SU-DHL-6 (cell line): ENCODE measurements around the gene PPP2R1A.

ENCODE experiments used
- H2AFZ ChIP-seq: fragments of 200-600 bp; sonication (generic); 2 replicates; pipeline ENCODE4 v1.6.1; 2014; ENCODE audit warnings: low read depth, mild to moderate bottlenecking, moderate library complexity, mixed read lengths, antibody characterized with exemption, low read length; ENCODE audit not compliant: severe bottlenecking
- H3F3A ChIP-seq: fragments of 200-600 bp; shearing (Covaris generic); 2 replicates; pipeline ENCODE4 v1.6.0; 2016; ENCODE audit warnings: antibody characterized with exemption, mild to moderate bottlenecking; ENCODE audit not compliant: insufficient read depth
- H3K27ac ChIP-seq: fragments of 200-600 bp; sonication (generic); 2 replicates; pipeline ENCODE4 v1.5.1; 2016; ENCODE audit warnings: low read depth, mild to moderate bottlenecking, low read length, moderate library complexity, mixed read lengths
- H3K27me3 ChIP-seq: fragments of 200-600 bp; sonication (generic), shearing (Covaris generic); 2 replicates; pipeline ENCODE4 v1.6.0; 2014; ENCODE audit warnings: mild to moderate bottlenecking, low read length
- H3K36me3 ChIP-seq: fragments of 200-600 bp; sonication (generic); 2 replicates; pipeline ENCODE4 v1.6.1; 2014; ENCODE audit warnings: mild to moderate bottlenecking, low read length, mixed read lengths
- H3K4me2 ChIP-seq: fragments of 300-600, 200-600 bp; shearing (Covaris generic), sonication (generic); 2 replicates; pipeline ENCODE4 v1.6.0; 2014; ENCODE audit warnings: low read length, low read depth, mild to moderate bottlenecking; ENCODE audit not compliant: poor library complexity, severe bottlenecking
- H3K4me3 ChIP-seq: fragments of 200-600 bp; sonication (generic); 2 replicates; pipeline ENCODE4 v1.5.1; 2014; ENCODE audit warnings: antibody characterized with exemption, low read length, mild to moderate bottlenecking, mixed read lengths; ENCODE audit not compliant: insufficient read depth, poor library complexity, severe bottlenecking
- H3K79me2 ChIP-seq: fragments of 200-600 bp; sonication (generic); 2 replicates; pipeline ENCODE4 v1.6.1; 2014; ENCODE audit warnings: mild to moderate bottlenecking, low read length, moderate library complexity; ENCODE audit not compliant: insufficient read depth
- H3K9ac ChIP-seq: fragments of 200-600 bp; sonication (generic); 2 replicates; pipeline ENCODE4 v1.7.0; 2014; ENCODE audit warnings: mild to moderate bottlenecking, low read length
- H3K9me2 ChIP-seq: fragments of 200-600 bp; sonication (generic); replicated peaks from 2 replicates; pipeline ENCODE4 v1.6.1; 2014; ENCODE audit warnings: low read length; ENCODE audit not compliant: insufficient read depth
- H3K9me3 ChIP-seq: fragments of 200-600 bp; sonication (generic); 2 replicates; pipeline ENCODE4 v1.6.1; 2014; ENCODE audit warnings: low read length, mixed read lengths; ENCODE audit not compliant: insufficient read depth
- H4K20me1 ChIP-seq: fragments of 200-600 bp; sonication (generic); 2 replicates; pipeline ENCODE4 v1.6.1; 2014; ENCODE audit warnings: low read depth, mild to moderate bottlenecking, antibody characterized with exemption, low read length, moderate library complexity, mixed read lengths
- CTCF ChIP-seq: fragments of 200-600 bp; sonication (generic); IDR thresholded peaks from one replicate; pipeline ENCODE4 v1.5.1; 2017; ENCODE audit warnings: antibody characterized with exemption, mild to moderate bottlenecking, low read length, moderate library complexity; ENCODE audit not compliant: insufficient read depth, poor library complexity, severe bottlenecking
- EZH2phosphoT487 ChIP-seq: fragments of 200-600 bp; sonication (generic), shearing (Covaris generic); conservative IDR thresholded peaks from 2 replicates; pipeline ENCODE4 v1.6.1; 2018; ENCODE audit warnings: mild to moderate bottlenecking, antibody characterized with exemption, low read length, moderate library complexity, mixed read lengths

Gene PPP2R1A

GRCh38 chr19:52170863-52171320 is 19.0 kb upstream of the PPP2R1A start:
- H3K9ac ChIP-seq, result peak overlapping the region; percentile 69
- TF ChIP-seq EZH2phosphoT487 (no peak), CTCF (no peak)
- no peaks in the 10 kb centered on the region for H3K27me3 ChIP-seq
- no peaks in the 10 kb centered on the region for H3F3A ChIP-seq
- H4K20me1 ChIP-seq, result no peaks in the 10 kb centered on the region
- no peaks in the 10 kb centered on the region for H3K9me2 ChIP-seq
- 0 out of 2 replicates have a peak, but pooled peaks cover 5% of the 10 kb centered on the region for H3K79me2 ChIP-seq
- no peaks in the 10 kb centered on the region for H3K36me3 ChIP-seq
- peak overlapping the region; percentile 61 for H3K4me2 ChIP-seq
- H3K4me3 ChIP-seq, result peak overlapping the region; percentile 62
- H3K27ac ChIP-seq, result peak overlapping the region; percentile 30; the same call in 1 of the 2 replicates
- H3K9me3 ChIP-seq, result no peaks in the 10 kb centered on the region
- peak overlapping the region; percentile 68 for H2AFZ ChIP-seq

DNA sequence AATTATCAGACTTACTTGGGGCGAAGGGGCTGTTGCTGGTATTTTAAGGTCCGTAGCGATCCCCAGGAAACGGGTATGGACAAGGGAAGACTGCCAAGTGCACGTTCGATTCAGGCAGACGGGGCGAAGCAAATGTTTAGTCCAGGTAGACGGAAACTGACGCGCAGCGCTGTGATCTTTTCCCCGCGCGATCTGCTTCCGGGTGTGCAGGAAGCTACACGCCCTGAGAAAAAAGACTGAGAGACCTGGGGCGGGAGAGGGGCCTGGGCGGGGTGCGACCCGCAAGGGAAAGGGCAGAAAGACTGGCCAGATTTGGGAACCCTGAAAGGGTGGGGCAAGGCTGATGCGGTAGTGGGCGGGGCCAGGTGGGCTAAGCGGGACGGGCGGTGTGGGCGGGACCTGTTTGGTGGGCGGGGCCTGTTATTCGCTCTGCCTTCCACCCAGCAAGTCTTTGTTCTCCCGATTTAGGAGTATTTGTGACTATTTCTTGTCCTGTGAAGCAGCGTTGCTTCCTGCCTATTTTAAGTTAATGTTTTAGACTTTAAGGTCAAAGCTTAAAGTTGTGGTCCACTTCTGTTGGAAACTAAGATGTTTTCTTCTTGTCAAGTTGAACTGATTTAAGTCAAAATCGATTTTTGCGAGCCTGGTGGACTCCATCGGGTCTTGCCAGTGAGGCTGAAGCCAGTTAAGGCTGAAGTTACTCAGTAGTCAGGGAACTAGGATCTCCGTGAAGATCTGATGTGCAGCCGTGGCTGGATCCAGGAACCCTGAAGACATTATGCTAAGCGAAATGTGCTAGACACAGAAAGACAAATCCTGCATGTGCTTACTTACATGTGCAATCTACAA is 18.3 kb upstream of the PPP2R1A start, which contains the start of gene ZNF836:
TSS of gene ZNF836 (minus strand) at position 301 of the 849 bp plus-strand sequence. CDS start 3,549 bp downstream, outside the sequence.
- no peaks in the 10 kb centered on the region for H3K27me3 ChIP-seq
- H3K36me3 ChIP-seq, result no peaks in the 10 kb centered on the region
- H3K4me3 ChIP-seq, result peak within 1 kb of the TSS; percentile 62
- no peaks in the 10 kb centered on the region for H3F3A ChIP-seq
- H3K9me3 ChIP-seq, result no peaks in the 10 kb centered on the region
- peak within 1 kb of the TSS; percentile 30; the same call in 1 of the 2 replicates for H3K27ac ChIP-seq
- peak within 1 kb of the TSS; percentile 69 for H3K9ac ChIP-seq
- 0 out of 2 replicates have a peak, but pooled peaks cover 5% of the 10 kb centered on the region for H3K79me2 ChIP-seq
- H3K9me2 ChIP-seq, result no peaks in the 10 kb centered on the region
- H2AFZ ChIP-seq, result peak within 1 kb of the TSS; percentile 68
- TF ChIP-seq CTCF, result no peak
- TF ChIP-seq EZH2phosphoT487, result no peak
- no peaks in the 10 kb centered on the region for H4K20me1 ChIP-seq
- peak within 1 kb of the TSS; percentile 61 for H3K4me2 ChIP-seq

GRCh38 chr19:52172347-52172746 is 17.5 kb upstream of the PPP2R1A start:
- Histone ChIP-seq H3K9me2 (no peaks in the 10 kb centered on the region), H3K27me3 (no peaks in the 10 kb centered on the region), H2AFZ (no peak overlapping the region), H3K36me3 (no peaks in the 10 kb centered on the region), H3F3A (no peaks in the 10 kb centered on the region), H3K9me3 (no peaks in the 10 kb centered on the region), H3K4me3 (no peak overlapping the region), H3K79me2 (0 out of 2 replicates have a peak, but pooled peaks cover 5% of the 10 kb centered on the region), H3K9ac (no peak overlapping the region), H3K27ac (no peak overlapping the region), H3K4me2 (no peak overlapping the region), H4K20me1 (no peaks in the 10 kb centered on the region)
- TF ChIP-seq EZH2phosphoT487 (no peak), CTCF (no peak)
